Upper lobe of left lung (tissue), 6 donors: ENCODE measurements around the gene SH3GL2. TPM values are rescaled to one million over a fixed set of nuclear protein-coding genes. Genes with fewer than 3 reads are reported as not detected.

Experiments
- ATAC-seq, 2 donors: fragments of 200-7000 bp; cut with Tn5 transposase; one replicate each; pipeline ENCODE4 v1.9.1; 2022; ENCODE audit warnings: mild to moderate bottlenecking in 2 of 2, moderate library complexity in 2 of 2; ENCODE audit not compliant: low FRiP score in 2 of 2
- DNase-seq, 2 donors: peaks; one replicate each; pipeline ENCODE4 v3.0.0-alpha.2; 2019 to 2020
- H3K27ac ChIP-seq, 4 donors: fragments of 200-600 bp; sonication (generic); one replicate each; pipeline ENCODE4 v1.5.1; 2016 to 2019
- H3K27me3 ChIP-seq, 4 donors: fragments of 200-600 bp; sonication (generic); one replicate each; pipeline ENCODE4 v1.5.1; 2017 to 2019
- H3K36me3 ChIP-seq, 4 donors: fragments of 200-600 bp; sonication (generic); one replicate each; pipeline ENCODE4 v1.5.1; 2016 to 2019
- H3K4me1 ChIP-seq, 4 donors: fragments of 200-600 bp; sonication (generic); one replicate each; pipeline ENCODE4 v1.5.1; 2018 to 2019
- H3K4me3 ChIP-seq, 4 donors: fragments of 200-600 bp; sonication (generic); one replicate each; pipeline ENCODE4 v1.5.1; 2017 to 2019; ENCODE audit warnings: mild to moderate bottlenecking in 2 of 4, moderate library complexity in 1 of 4
- H3K9me3 ChIP-seq, 4 donors: fragments of 200-600 bp; sonication (generic); one replicate each; pipeline ENCODE4 v1.5.1; 2018 to 2019
- EP300 ChIP-seq, 4 donors: sonication (generic); formaldehyde crosslinking; IDR thresholded peaks; one replicate each; pipeline ENCODE4 v1.5.1; 2017; ENCODE audit warnings: antibody characterized with exemption in 4 of 4, control low read depth in 2 of 4
- POLR2A ChIP-seq, 4 donors: fragments of 450-650 bp; IDR thresholded peaks; one replicate each; pipeline ENCODE4 v1.5.1; 2016 to 2017; ENCODE audit warnings: antibody characterized with exemption in 4 of 4, mild to moderate bottlenecking in 2 of 4
- POLR2AphosphoS5 ChIP-seq, 2 donors: sonication (generic); formaldehyde crosslinking; IDR thresholded peaks; one replicate each; pipeline ENCODE4 v1.5.1; 2017; ENCODE audit warnings: antibody characterized with exemption in 2 of 2
- WGBS, 2 donors: methylation state at CpG; one replicate each; pipeline ENCODE4 v1.1.5; 2017 to 2018; 5-methylcytosine and 5-hydroxymethylcytosine counted together
- total RNA-seq, 6 donors: library from RNA; depleted of rRNA in 4 of 6; stranded (reverse); fragments of >200 nt in 4 of 6; gene quantifications; one replicate each; pipeline versions ENCODE4 v1.1.0 to v1.2.1, GENCODE V29; 2016 to 2021
- TF ChIP-seq, protein P1 (sequence below), 6 experiments: fragments of 450-650 bp in 4 of 6; fragments of 200-600 bp in 2 of 6; sonication (generic) in 2 of 6; IDR thresholded peaks; one replicate each; pipeline ENCODE4 v1.5.1; 2016 to 2019; ENCODE audit warnings: antibody characterized with exemption in 6 of 6
- donor health status: DM: no; HTN: no; CAD: no; lungs with moderate emphysema.
- donor health status: DM: no; HTN: yes; CAD: no; lungs with severe emphysema.

The SH3GL2 gene
- total RNA-seq, 6 donors from 2014 or later, result 0.67 to 4.1 (median 1.3) TPM

DNA sequence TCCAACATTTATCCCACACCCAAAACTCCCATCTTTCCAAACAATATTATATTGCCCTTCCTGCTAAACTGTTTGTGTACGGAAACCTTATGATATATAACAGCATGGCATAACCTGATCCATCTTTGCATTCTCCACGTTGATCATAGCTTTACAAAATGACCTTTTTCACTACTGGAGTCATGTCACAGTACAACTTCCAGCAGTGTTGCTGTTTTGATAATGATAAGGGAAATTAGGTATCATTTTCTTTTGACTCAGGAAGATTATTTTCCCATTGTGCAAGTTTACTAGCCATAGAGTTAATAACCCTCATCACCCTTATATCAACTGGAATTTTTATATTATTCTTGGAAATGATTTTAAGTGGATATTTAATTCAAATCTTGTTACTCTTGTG lies 57.5 kb downstream of the SH3GL2 start:
- Histone ChIP-seq H3K4me3 (no peak overlapping the region), H3K27ac (no peak overlapping the region), H3K27me3 (no peaks in the 10 kb centered on the region), H3K9me3 (no peaks in the 10 kb centered on the region), H3K36me3 (no peaks in the 10 kb centered on the region), H3K4me1 (no peaks in the 10 kb centered on the region)
- DNase-seq, result no peak
- WGBS, 2 donors, result 57 to 63% methylated on average over 2 of the region's 2 CpGs
- ATAC-seq, result no peak
- TF ChIP-seq, protein P1, sequence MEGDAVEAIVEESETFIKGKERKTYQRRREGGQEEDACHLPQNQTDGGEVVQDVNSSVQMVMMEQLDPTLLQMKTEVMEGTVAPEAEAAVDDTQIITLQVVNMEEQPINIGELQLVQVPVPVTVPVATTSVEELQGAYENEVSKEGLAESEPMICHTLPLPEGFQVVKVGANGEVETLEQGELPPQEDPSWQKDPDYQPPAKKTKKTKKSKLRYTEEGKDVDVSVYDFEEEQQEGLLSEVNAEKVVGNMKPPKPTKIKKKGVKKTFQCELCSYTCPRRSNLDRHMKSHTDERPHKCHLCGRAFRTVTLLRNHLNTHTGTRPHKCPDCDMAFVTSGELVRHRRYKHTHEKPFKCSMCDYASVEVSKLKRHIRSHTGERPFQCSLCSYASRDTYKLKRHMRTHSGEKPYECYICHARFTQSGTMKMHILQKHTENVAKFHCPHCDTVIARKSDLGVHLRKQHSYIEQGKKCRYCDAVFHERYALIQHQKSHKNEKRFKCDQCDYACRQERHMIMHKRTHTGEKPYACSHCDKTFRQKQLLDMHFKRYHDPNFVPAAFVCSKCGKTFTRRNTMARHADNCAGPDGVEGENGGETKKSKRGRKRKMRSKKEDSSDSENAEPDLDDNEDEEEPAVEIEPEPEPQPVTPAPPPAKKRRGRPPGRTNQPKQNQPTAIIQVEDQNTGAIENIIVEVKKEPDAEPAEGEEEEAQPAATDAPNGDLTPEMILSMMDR (IDR thresholded peaks at IDR 0.05), result no peak
- no peak for TF ChIP-seq POLR2AphosphoS5 (IDR thresholded peaks at IDR 0.05)
- no peak for TF ChIP-seq POLR2A (IDR thresholded peaks at IDR 0.05)
- no peak for TF ChIP-seq EP300 (IDR thresholded peaks at IDR 0.05)

DNA sequence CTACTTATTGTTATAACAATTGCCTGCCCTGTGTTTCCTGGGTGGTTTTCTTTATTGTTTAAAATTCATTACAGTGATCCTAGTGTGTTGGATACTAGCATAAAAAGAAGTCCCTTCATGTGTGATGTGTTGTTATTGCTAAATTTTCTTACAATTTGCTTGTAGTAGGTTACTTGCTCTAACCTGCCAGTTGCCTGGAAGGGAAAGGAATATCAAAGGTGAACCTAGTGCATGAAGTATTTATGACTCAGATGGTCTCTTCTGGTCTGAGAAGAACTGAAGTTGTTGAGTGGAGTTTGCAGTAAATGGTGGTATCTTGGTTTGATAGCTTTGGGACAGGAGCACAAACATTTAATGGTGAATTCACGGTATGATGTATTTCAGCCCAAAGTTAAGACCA lies 58.0 kb downstream of the SH3GL2 start:
- WGBS, 2 donors, result 86 to 91% methylated on average over 1 of the region's 1 CpG
- Histone ChIP-seq H3K9me3 (no peaks in the 10 kb centered on the region), H3K36me3 (no peaks in the 10 kb centered on the region), H3K27ac (no peak overlapping the region), H3K27me3 (no peaks in the 10 kb centered on the region), H3K4me1 (no peaks in the 10 kb centered on the region), H3K4me3 (no peak overlapping the region)
- TF ChIP-seq POLR2A (IDR thresholded peaks at IDR 0.05), result no peak
- TF ChIP-seq POLR2AphosphoS5 (IDR thresholded peaks at IDR 0.05), result no peak
- TF ChIP-seq, protein P1 (IDR thresholded peaks at IDR 0.05), result no peak
- no peak for TF ChIP-seq EP300 (IDR thresholded peaks at IDR 0.05)
- ATAC-seq (no peak), DNase-seq (no peak)

DNA sequence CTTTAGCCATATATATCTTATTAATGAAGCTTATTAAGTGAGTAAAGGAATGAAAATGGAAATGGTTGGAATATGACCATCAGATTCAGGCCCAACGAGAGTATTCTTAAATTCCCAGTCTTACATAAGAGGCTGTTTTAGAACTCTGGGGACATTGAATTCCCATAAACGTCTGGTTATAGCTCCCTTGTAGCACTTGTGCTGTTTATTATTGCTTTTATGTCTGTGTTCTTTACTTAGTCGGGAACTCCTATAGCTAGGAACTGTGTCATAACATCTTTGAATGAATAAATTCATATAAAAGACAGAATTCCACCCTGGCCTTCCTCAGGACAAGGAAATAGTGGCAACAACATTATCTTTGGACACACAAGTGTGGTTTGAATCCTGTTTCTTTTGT lies 58.4 kb downstream of the SH3GL2 start:
- H3K27me3 ChIP-seq, result no peaks in the 10 kb centered on the region
- no peaks in the 10 kb centered on the region for H3K36me3 ChIP-seq
- no peaks in the 10 kb centered on the region for H3K9me3 ChIP-seq
- H3K4me1 ChIP-seq, result no peaks in the 10 kb centered on the region
- WGBS, 2 donors, result 70 to 85% methylated on average over 3 of the region's 3 CpGs
- ATAC-seq (no peak), DNase-seq (no peak)
- no peak overlapping the region for H3K27ac ChIP-seq
- no peak overlapping the region for H3K4me3 ChIP-seq
- TF ChIP-seq, protein P1 (IDR thresholded peaks at IDR 0.05), result no peak
- TF ChIP-seq POLR2AphosphoS5 (IDR thresholded peaks at IDR 0.05) (no peak), POLR2A (IDR thresholded peaks at IDR 0.05) (no peak)

DNA sequence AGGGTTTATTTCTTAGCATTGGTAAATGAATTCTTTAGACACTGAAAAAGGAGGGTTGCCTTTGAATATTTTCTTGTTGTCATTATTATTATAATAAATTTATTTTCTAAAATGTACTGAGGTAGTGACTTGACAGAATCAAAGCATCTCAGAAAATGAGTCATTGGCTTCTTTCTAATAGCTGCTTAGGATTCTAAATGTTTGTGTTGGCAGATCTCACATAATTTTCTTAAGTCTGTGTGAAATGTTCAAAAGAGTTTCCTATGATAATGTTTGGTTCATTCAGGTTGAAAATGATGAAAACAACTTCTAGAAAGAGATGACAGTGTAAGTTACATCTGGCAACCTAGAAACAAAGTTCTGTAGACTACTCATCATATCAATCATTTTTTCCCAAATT lies 69.7 kb downstream of the SH3GL2 start:
- H3K4me1 ChIP-seq, result no peaks in the 10 kb centered on the region
- no peaks in the 10 kb centered on the region for H3K9me3 ChIP-seq
- no peaks in the 10 kb centered on the region for H3K36me3 ChIP-seq
- H3K27ac ChIP-seq, result no peak overlapping the region
- TF ChIP-seq POLR2AphosphoS5 (IDR thresholded peaks at IDR 0.05) (no peak), POLR2A (IDR thresholded peaks at IDR 0.05) (no peak), EP300 (IDR thresholded peaks at IDR 0.05) (no peak)
- TF ChIP-seq, protein P1 (IDR thresholded peaks at IDR 0.05), result no peak
- H3K27me3 ChIP-seq, result no peaks in the 10 kb centered on the region
- DNase-seq, result no peak
- no peak overlapping the region for H3K4me3 ChIP-seq
- ATAC-seq, result no peak

DNA sequence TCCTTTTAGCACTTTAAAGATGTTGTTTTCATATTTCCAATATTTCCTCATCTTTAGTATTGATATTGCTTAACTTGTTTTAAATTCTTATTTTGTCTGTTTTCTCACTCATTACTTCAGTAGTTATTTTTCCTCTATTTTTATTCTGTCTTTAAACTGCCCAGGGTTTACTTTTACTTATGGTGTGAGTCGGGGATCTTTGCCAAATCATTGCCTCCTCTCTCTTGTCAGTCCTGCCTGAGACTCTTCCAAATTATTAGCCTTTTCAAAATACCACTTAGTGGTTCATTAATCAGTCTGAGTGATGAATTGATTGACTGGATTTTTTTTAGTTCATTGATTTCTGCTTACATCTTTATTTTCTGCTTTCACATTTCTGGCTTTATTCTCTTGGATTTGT lies 72.9 kb downstream of the SH3GL2 start:
- Histone ChIP-seq H3K27me3 (no peaks in the 10 kb centered on the region), H3K27ac (no peak overlapping the region), H3K9me3 (no peaks in the 10 kb centered on the region), H3K4me1 (no peaks in the 10 kb centered on the region), H3K36me3 (no peaks in the 10 kb centered on the region), H3K4me3 (no peak overlapping the region)
- DNase-seq (no peak), ATAC-seq (no peak)
- TF ChIP-seq, protein P1 (IDR thresholded peaks at IDR 0.05), result no peak
- TF ChIP-seq POLR2A (IDR thresholded peaks at IDR 0.05), result no peak
- no peak for TF ChIP-seq EP300 (IDR thresholded peaks at IDR 0.05)
- TF ChIP-seq POLR2AphosphoS5 (IDR thresholded peaks at IDR 0.05), result no peak
- 70 to 78% methylated on average over 1 of the region's 1 CpG for WGBS, 2 donors
